Activated T-helper 2 cell treated with anti-CD3 and anti-CD28 coated beads, Interferon-gamma antibody, Interleukin-2, Interleukin-4, amounts not matched to agents 10 μg/mL and 5 μg/mL and 100 μg/mL, durations not matched to agents 14 hours and 24 hours and 36 hours (primary cell): Measurements from ENCODE around the gene MUC2. TPM values are rescaled to one million over a fixed set of nuclear protein-coding genes. Genes with fewer than 3 reads are reported as not detected.

Experiments
- DNase-seq: peaks from one replicate; pipeline ENCODE4 v3.0.0; 2021; ENCODE audit warnings: low spot score
- H3K27ac Mint-ChIP-seq: one replicate; pipeline ENCODE4 v1.8.0; 2021; ENCODE audit warnings: mixed read lengths
- H3K27me3 Mint-ChIP-seq: one replicate; pipeline ENCODE4 v1.8.0; 2021; ENCODE audit warnings: low read depth, mixed read lengths
- H3K36me3 Mint-ChIP-seq: one replicate; pipeline ENCODE4 v1.8.0; 2021; ENCODE audit warnings: low read depth, mixed read lengths
- H3K4me1 Mint-ChIP-seq: one replicate; pipeline ENCODE4 v1.8.0; 2021; ENCODE audit warnings: low read depth, mixed read lengths
- H3K4me3 Mint-ChIP-seq: one replicate; pipeline ENCODE4 v1.8.0; 2021; ENCODE audit warnings: low read depth, mild to moderate bottlenecking, moderate library complexity, mixed read lengths
- H3K9me3 Mint-ChIP-seq: one replicate; pipeline ENCODE4 v1.8.0; 2021; ENCODE audit warnings: mixed read lengths
- intact Hi-C: fragments of 100-400 bp; cut with micrococcal nuclease; formaldehyde crosslinking; loops from one replicate; pipeline ENCODE4 v1.15.1; 2023
- total RNA-seq: library from RNA; stranded (reverse); gene quantifications from 2 replicates; pipeline ENCODE4 v1.2.3, GENCODE V29; 2022

Gene MUC2
- total RNA-seq, 1 donor from 2014 or later, result not detected

GRCh38 chr11:1032310-1032891, 42.3 kb upstream of the MUC2 start:
- no peak for DNase-seq
- no peaks in the 10 kb centered on the region for H3K9me3 Mint-ChIP-seq
- H3K4me3 Mint-ChIP-seq, result no peak overlapping the region
- no peaks in the 10 kb centered on the region for H3K36me3 Mint-ChIP-seq
- no peaks in the 10 kb centered on the region for H3K27me3 Mint-ChIP-seq
- H3K4me1 Mint-ChIP-seq, result no peaks in the 10 kb centered on the region
- H3K27ac Mint-ChIP-seq, result no peak overlapping the region
- intact Hi-C loops, result no loop called here

GRCh38 chr11:1033016-1033798, 41.5 kb upstream of the MUC2 start:
- no peak for DNase-seq
- Mint-ChIP-seq H3K9me3 (no peaks in the 10 kb centered on the region), H3K4me3 (no peak overlapping the region), H3K4me1 (no peaks in the 10 kb centered on the region), H3K27ac (no peak overlapping the region), H3K27me3 (no peaks in the 10 kb centered on the region), H3K36me3 (no peaks in the 10 kb centered on the region)
- intact Hi-C loops, result no loop called here

- intact Hi-C loops, result no loop called here
- DNase-seq, result no peak
- Mint-ChIP-seq H3K4me3 (no peak overlapping the region), H3K9me3 (no peaks in the 10 kb centered on the region), H3K4me1 (no peaks in the 10 kb centered on the region), H3K27me3 (no peaks in the 10 kb centered on the region), H3K36me3 (no peaks in the 10 kb centered on the region), H3K27ac (no peak overlapping the region)
Measured at GRCh38 chr11:1034001-1034400, 40.7 kb upstream of the MUC2 start.

GRCh38 chr11:1034456-1035295, 40.0 kb upstream of the MUC2 start:
- no peak overlapping the region for H3K27ac Mint-ChIP-seq
- no peaks in the 10 kb centered on the region for H3K36me3 Mint-ChIP-seq
- no peaks in the 10 kb centered on the region for H3K9me3 Mint-ChIP-seq
- no peak for DNase-seq
- no peak overlapping the region for H3K4me3 Mint-ChIP-seq
- H3K27me3 Mint-ChIP-seq, result no peaks in the 10 kb centered on the region
- H3K4me1 Mint-ChIP-seq, result no peaks in the 10 kb centered on the region
- intact Hi-C loops, result no loop called here

- H3K4me3 Mint-ChIP-seq, result no peak overlapping the region
- no peaks in the 10 kb centered on the region for H3K4me1 Mint-ChIP-seq
- no peak for DNase-seq
- no peaks in the 10 kb centered on the region for H3K9me3 Mint-ChIP-seq
- intact Hi-C loops, result no loop called here
- no peak overlapping the region for H3K27ac Mint-ChIP-seq
- H3K27me3 Mint-ChIP-seq, result no peaks in the 10 kb centered on the region
- H3K36me3 Mint-ChIP-seq, result no peaks in the 10 kb centered on the region
Measured at GRCh38 chr11:1035577-1036283, 38.9 kb upstream of the MUC2 start.

GRCh38 chr11:1036303-1036923, 38.3 kb upstream of the MUC2 start, which contains the start of gene MUC6:
TSS of gene MUC6 (minus strand) at chr11:1036718. CDS start at chr11:1036655, 63 bp downstream.
- Mint-ChIP-seq H3K4me1 (no peaks in the 10 kb centered on the region), H3K36me3 (no peaks in the 10 kb centered on the region), H3K27ac (no peak within 1 kb of the TSS), H3K4me3 (no peak within 1 kb of the TSS), H3K9me3 (no peaks in the 10 kb centered on the region), H3K27me3 (no peaks in the 10 kb centered on the region)
- intact Hi-C loops, result no loop called here
- no peak for DNase-seq

GRCh38 chr11:1036931-1037330, 37.7 kb upstream of the MUC2 start:
- H3K36me3 Mint-ChIP-seq, result no peaks in the 10 kb centered on the region
- H3K27ac Mint-ChIP-seq, result no peak overlapping the region
- no peaks in the 10 kb centered on the region for H3K4me1 Mint-ChIP-seq
- H3K27me3 Mint-ChIP-seq, result no peaks in the 10 kb centered on the region
- no peak for DNase-seq
- intact Hi-C loops, result no loop called here
- H3K9me3 Mint-ChIP-seq, result no peaks in the 10 kb centered on the region
- no peak overlapping the region for H3K4me3 Mint-ChIP-seq

- DNase-seq, result no peak
- Mint-ChIP-seq H3K4me1 (no peaks in the 10 kb centered on the region), H3K27ac (no peak overlapping the region), H3K4me3 (no peak overlapping the region), H3K9me3 (no peaks in the 10 kb centered on the region), H3K27me3 (no peaks in the 10 kb centered on the region), H3K36me3 (no peaks in the 10 kb centered on the region)
- intact Hi-C loops, result no loop called here
Measured at GRCh38 chr11:1037506-1038055, 37.1 kb upstream of the MUC2 start.

- no peak for DNase-seq
- Mint-ChIP-seq H3K4me1 (no peaks in the 10 kb centered on the region), H3K27ac (no peak overlapping the region), H3K9me3 (no peaks in the 10 kb centered on the region), H3K4me3 (no peak overlapping the region), H3K27me3 (no peaks in the 10 kb centered on the region), H3K36me3 (no peaks in the 10 kb centered on the region)
- intact Hi-C loops, result no loop called here
Measured at GRCh38 chr11:1038361-1038760, 36.3 kb upstream of the MUC2 start.

GRCh38 chr11:1038921-1039320, 35.8 kb upstream of the MUC2 start:
- H3K4me3 Mint-ChIP-seq, result no peak overlapping the region
- H3K36me3 Mint-ChIP-seq, result no peaks in the 10 kb centered on the region
- H3K27ac Mint-ChIP-seq, result no peak overlapping the region
- no peaks in the 10 kb centered on the region for H3K27me3 Mint-ChIP-seq
- no peak for DNase-seq
- no peaks in the 10 kb centered on the region for H3K9me3 Mint-ChIP-seq
- intact Hi-C loops, result no loop called here
- no peaks in the 10 kb centered on the region for H3K4me1 Mint-ChIP-seq

- H3K4me3 Mint-ChIP-seq, result no peak overlapping the region
- no peak overlapping the region for H3K27ac Mint-ChIP-seq
- no peaks in the 10 kb centered on the region for H3K27me3 Mint-ChIP-seq
- H3K4me1 Mint-ChIP-seq, result no peaks in the 10 kb centered on the region
- H3K9me3 Mint-ChIP-seq, result no peaks in the 10 kb centered on the region
- intact Hi-C loops, result no loop called here
- H3K36me3 Mint-ChIP-seq, result no peaks in the 10 kb centered on the region
- no peak for DNase-seq
Measured at GRCh38 chr11:1039481-1040427, 34.9 kb upstream of the MUC2 start.
